HG02678 (cell line): ENCODE results near the gene KCNMA1.

ENCODE experiments used
- ATAC-seq: cut with Tn5 transposase; IDR thresholded peaks from one replicate; pipeline ENCODE4 v1.9.1; 2021; ENCODE audit warnings: mild to moderate bottlenecking, moderate library complexity; ENCODE audit not compliant: unreplicated experiment

The KCNMA1 gene

DNA sequence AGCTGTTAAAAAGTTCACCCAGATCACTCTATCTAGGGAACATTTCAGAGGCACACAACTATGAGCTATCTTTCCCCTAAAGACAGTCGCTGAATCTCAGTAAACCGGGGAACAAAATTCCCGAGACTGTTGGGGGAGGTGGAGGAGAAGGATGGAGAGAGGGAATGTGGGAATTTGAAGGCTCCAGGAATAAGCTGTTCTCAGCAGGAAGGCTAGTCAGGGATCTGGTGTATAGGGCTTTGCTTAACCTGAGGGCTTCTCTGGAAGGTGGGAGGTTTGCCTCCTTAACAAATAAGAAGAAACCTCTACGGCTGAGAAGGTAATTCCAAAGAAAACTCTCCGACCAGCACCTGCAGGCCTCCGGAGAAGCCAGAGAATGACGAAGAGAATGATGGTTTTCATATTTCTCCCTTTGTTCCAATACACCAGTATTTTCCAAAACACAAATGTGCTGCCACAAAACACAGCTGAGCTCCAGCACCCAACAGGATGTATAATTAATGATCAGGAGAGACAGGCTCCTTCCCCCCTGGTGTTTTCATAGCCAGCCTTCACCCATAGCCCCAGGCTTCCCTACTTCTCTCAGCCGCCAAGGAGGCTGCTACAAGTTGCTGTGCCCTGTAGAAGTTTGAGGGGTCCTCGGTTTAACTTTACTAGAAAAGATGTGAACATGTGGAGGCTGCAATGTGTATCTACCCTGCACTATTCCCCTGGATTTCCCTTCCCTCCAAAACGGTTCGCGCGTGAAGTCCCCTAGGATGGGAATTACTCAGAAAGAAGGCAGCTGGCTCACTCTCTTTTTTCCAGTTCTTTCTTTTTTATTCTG is 2.0 kb downstream of the KCNMA1 start:
- ATAC-seq = no peak

GRCh38 chr10:77634939-77635338 is 2.7 kb downstream of the KCNMA1 start:
- ATAC-seq = no peak

DNA sequence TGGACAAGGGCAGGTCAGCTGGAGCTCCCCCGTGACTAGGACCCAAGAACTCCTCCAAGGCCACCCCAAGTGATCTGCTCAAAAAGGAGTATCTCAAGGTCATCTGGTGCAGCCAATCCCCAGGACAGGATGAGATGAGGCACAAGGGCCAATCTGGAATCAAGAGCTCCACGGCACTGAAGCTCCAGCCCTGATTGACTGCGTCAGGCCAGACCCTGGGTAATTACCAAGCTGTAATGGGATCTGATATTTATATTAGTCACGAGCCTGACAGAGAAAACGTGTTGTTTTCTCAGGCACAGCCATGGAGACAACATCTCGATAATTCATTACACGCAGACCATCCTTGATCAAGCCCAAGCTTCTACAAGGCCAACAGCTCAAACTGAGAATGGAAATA is 4.2 kb downstream of the KCNMA1 start:
- no peak for ATAC-seq

GRCh38 chr10:77631241-77631640 is 6.4 kb downstream of the KCNMA1 start:
- no peak for ATAC-seq

DNA sequence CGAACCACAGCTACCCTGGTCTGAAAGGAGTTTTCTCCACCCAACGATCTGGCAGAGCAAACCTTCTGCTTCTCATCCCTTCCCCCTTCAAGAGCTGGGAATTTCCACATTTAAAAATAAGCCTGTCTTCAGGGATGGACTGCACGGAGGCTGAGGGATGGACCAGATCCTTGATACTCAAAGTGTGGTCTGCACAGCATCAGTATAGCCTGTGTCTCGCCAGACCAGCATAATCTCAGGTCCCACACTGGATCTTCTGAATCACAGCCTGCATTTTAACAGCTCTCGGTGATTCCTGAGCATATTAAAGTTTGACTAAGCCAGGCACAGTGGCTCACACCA is 7.1 kb downstream of the KCNMA1 start:
- ATAC-seq = no peak

DNA sequence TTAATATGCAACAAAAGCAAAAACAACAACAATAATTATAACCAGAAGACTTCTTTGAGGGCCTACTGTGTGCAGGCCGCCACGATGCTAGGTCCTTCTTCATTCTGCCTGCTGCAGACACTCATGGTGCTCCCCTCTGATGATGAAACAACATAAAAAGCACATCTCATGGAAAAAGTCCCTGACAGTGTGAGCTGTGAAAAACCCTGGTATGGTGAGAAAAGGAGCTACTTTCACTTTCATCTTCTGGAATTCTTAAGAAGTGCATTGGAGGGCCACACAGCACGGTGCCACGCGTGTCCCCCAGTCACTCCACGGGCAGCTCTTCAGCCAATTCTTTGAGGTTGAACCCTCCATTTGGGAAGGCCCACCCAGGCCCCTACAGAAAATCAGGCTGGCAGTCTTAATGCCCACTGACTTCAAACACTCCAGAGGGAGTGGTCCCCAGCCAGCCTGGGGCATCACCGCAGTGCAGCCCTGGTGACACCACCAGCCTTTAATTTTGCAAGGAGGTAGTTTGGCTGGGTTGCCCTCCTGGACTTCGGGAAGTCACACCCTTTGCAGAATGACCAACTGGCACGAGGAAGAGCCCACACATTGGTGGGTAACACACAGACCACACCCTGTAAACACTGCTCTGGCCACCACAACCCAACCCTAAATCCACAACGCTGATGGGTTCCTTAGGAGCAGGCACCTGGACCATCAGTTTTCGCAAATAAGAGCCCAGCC is 7.7 kb downstream of the KCNMA1 start:
- ATAC-seq = no peak

DNA sequence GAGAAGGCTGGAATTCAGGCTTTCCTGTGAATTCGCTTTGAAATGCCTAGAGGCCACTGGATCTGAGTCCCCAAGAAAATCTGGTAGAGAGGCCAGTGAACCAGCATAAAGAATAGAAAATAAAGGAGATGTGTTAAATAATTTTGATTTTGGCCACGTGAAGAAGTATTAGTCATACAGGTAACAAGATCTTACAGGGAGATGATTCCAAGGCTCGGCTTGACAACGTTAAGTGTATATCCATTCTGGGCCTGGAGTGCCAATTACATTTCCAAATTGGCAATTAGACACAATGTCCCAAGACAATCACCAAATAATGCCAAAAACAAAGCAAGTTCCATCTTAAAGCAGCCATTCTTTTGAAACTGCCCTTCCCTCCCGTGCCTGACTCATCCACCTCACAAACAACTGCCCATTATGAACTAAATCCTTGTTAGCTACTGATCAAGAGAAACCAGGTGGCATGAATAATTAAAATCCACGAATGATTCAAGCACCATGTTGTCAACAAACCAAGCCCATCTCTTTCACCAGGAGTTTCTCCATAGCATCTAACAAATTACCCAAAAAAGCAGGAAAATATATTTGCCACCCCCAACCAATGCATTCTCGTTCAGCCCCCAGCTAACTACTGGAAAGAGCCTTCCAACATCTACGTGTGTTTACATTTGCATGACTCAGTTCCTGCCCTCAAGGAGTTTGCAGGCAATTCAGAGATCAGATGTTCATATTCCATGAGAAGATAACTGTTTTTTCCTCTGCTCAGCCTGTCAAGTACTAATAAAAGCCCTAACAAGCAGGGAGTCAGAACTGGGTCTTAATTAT is 8.5 kb downstream of the KCNMA1 start:
- no peak for ATAC-seq

- no peak for ATAC-seq
These were observed 11.2 kb downstream of the KCNMA1 start for GRCh38 chr10:77626266-77626935.

GRCh38 chr10:77625379-77625778 is 12.2 kb downstream of the KCNMA1 start:
- ATAC-seq = no peak

DNA sequence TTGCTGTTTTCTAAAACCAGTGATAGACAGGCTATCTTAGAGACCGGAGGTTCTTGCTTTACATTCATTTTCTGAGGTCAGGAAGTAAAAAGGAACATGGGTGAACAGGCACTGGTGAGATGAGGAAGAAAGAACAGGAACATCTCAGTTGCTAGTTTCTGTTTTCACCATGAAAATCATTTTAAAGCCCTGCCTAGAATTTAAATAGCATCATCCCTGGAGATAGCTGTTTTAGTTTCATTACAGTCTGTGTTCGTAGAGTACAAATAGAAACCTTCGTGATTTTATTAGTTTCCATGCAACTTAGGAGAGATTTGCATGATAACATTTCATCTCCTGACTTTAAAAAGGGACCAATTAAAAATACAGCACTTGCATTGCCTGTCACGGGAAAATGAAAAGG is 14.7 kb downstream of the KCNMA1 start:
- no peak for ATAC-seq

DNA sequence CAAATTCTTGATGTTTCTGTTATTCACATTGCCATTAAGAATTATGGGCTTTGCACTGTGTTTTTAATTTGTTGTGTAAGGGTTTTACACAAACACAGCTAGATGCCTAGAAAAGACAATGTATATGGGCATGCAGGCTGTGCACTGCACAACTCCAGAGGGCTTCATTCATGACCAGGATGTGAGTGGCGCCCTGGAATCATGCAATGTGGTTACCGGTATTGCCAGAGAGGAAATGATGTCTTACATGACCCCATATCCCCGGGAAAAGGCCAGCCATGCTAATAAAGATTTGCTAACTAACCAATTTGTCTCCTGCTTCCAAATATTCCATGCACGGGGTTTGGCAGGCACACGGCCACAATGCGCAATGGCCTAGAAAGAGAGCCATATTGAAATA is 16.9 kb downstream of the KCNMA1 start:
- no peak for ATAC-seq

DNA sequence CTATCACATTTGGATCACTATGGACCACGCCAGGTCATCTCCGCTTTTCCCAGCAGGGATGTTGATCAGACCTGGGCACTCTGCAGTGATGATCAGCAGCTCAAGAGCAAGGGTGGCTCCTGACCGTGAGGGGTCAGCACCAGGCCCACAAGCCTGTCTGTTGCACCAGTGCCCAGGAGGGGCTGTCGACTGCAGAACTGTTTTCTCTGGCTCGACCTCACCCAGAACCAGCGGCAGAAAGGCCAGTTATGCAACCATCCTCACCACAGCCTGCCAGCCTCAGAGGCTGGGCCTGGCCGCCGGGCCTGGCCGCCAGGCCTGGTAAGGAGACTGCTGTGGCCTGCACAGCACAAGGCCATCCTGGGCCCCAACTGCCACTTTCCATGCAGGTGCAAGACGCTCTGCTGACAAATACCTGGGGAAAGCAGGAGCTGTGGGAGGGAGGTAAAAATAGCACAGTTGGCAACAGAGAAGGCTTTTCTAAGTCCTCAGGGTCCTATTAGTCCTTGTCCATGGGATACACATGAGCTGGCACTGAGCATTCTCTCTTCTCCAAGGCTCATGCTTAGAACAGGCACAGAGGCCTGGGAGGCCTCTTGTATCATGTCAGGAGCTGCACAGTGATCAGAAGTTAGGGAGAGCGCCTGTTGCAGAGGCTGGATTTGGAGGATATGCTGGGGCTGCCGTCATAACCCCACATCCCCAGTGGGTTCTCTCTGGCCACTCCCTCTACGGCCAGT is 17.5 kb downstream of the KCNMA1 start:
- ATAC-seq = no peak

GRCh38 chr10:77618117-77618516 is 19.5 kb downstream of the KCNMA1 start:
- ATAC-seq = no peak

DNA sequence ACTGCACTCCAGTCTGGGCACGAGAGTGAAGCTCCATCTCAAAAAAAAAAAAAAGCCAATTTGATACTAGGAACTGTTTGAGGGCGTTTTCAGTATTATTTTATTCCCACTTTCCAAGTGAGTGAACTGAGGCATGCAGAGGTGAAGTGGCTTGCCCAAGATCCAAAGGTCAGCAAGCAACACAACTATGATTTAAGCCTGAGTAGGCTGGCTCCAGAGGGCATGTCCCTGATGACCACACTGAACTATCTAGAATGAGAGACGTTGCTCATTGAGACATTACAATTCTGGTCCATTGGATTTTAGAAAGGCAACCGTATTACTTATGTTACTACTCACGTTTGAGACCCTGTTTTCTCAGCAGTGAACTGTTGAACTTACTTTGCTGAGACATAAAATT is 20.8 kb downstream of the KCNMA1 start:
- ATAC-seq = no peak

DNA sequence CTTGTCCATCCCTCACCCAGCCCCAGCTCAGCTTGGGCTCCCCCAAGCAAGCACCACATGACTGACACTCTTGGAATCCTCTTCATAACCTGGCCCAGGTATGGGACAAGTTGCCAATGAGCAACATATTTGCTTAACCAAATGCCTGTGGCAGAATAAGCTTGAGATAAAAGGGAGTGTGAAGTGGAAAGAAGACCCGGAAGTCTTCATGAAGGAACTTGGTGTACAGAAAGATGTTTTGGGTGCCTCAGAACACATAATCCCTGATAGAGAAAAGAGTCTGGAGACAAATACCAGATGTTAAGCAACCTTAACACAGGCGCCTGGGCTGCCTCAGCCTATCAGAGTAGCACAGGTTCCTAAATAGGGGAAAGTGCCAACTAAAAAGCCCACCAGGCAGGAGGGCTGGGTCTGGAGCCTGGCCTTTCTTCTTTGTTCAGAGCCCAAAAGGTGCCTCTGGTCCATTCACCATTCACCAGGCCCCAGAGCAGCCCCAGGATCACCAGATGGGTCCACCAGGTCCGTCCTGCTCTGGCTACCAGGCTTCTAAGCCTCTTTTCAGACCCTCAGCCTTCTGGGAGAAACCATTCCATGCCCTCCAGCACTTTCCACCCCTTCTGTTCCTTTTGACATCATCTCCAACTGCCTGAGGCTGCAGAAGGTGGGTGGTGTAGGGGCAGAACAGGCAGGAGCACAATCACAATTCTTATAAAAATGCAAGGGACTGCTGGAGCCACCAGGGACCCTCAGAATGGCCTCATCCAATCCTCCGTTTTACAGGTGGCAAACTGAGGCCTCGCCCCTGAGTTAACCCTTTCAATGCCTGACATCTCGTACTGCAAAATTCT is 22.6 kb downstream of the KCNMA1 start:
- no peak for ATAC-seq

DNA sequence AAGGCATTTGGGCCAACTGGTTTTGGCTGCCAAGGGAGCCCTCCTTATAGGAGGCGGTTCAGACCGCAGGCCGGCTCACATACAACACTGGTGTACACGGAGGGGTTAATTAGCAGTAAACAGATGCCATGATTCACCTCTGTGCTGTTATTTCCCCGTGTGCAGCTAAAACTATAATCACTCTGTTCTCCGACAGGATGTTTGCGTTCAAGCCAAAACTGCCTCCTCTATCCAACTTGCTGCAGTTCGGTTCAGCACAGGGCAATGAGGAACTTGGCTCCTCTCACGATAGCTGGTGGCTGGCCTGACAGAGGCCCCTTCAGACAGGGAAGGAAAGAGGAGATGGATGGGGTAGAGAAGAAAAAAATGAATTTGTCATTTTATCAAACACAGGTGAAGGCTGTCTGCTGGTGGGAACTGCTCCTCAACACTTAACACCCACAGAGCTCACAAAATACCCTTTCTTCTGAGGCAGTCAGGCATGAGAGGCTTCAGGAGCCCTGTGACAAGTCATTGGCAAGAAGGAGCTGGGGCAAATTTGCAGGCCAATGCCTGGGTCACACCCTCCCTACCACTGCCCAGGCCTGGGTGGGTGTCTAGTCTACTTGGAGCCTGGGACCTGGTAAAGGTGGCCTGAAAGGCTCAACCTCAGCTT is 24.0 kb downstream of the KCNMA1 start:
- no peak for ATAC-seq

GRCh38 chr10:77611670-77612069 is 25.9 kb downstream of the KCNMA1 start:
- ATAC-seq = no peak

DNA sequence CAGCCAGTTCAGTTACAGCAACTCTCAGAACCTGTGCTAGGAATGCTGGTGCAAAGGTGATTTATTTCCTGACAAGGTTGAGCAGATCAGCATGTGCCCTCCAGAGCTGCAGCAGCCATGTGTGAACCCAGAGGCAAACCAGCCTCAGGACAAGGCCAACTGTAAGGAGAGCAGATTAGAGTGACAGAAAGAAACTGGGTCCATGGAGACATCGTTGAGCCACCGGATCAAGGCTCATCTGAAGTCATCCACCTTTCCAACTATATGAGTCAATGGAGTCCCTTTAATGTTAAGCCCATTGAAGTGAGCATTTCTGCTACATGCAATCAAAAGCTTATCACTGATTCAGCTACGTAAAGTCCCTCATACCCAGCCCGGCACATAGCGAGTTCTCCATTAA is 26.4 kb downstream of the KCNMA1 start:
- ATAC-seq = no peak

DNA sequence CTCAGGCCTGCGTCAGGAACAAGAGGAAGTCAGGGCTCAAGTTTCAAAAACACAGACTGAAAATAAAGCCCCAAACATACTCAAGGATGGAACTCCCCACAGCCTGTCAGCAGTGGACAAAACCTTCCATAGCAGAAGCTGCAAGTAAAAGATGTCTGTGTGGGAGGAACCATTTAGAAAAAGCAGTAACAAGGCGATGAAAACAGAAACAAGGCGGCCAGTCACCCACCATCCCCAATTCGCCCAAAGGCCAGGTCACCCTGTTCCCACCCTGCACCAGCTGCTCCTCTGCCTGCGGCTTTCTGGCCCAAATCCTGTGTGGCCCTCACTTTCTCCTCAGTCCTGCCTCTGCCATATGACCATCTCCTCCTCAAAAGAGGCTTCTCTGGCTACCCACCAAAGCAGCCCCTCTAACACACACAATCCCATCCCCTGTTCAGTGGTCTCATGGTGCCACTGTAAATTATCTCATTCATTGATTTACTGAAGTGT is 27.8 kb downstream of the KCNMA1 start:
- no peak for ATAC-seq
